ENCODE data around the gene ME1. TPM values are rescaled to one million over a fixed set of nuclear protein-coding genes. Genes with fewer than 3 reads are reported as not detected.

The ME1 gene
- total and polyA plus RNA-seq, 9 of the 15 experiments (the other 6 are each of a cell fraction or from before 2014, with no cell fraction given) = 3.2 to 10.4 (median 5.5) TPM

DNA sequence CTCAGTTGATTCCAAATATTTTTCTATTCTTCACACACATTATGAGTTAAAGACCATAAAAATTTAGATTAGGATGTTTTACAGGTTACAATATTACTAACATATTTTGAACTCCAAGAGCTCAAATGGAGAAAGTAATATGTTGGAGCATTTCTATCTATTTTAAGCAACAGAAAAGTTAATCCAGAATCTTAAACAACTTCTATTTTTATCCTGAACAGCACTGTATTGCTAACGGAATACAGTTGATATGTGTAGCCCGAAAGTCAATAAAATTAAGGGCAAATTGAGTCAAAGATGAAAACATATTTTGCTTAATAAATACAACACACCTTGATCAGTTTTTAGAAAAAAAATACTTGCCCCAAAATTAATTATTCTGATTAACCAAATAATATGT, 97.4 kb downstream of the ME1 start:
- ATAC-seq (no peak), DNase-seq (ENCODE audit: extremely low read depth in 1 of 4, low spot score in 3 of 4) (no peak), FAIRE-seq (no peak)
- POLR2A ChIA-PET = no interaction called here
- Histone ChIP-seq H3K9me3 (replicated peaks; ENCODE audit: control insufficient read depth, insufficient read depth, low read depth, low read length) (no peaks in the 10 kb centered on the region), H3K4me2 (ENCODE audit: insufficient read depth, low read length) (no peak overlapping the region), H3K4me1 (replicated peaks in 1 of 2; ENCODE audit: control insufficient read depth in 2 of 2, insufficient read depth in 2 of 2, low read length in 2 of 2) (no peaks in the 10 kb centered on the region), H3K9me1 (ENCODE audit: control insufficient read depth, insufficient read depth, low read length) (no peaks in the 10 kb centered on the region), H4K20me1 (replicated peaks; ENCODE audit: control insufficient read depth, insufficient read depth, low read length) (no peaks in the 10 kb centered on the region), H3K27me3 (ENCODE audit: control insufficient read depth in 2 of 2, insufficient read depth in 2 of 2, low read length in 2 of 2) (no peaks in the 10 kb centered on the region), H3K36me3 (ENCODE audit: control insufficient read depth, insufficient read depth, low read length) (no peaks in the 10 kb centered on the region), H2AFZ (ENCODE audit: low read depth, low read length) (no peak overlapping the region), H3K9ac (ENCODE audit: insufficient read depth in 1 of 2, low read depth in 2 of 2, low read length in 2 of 2) (no peak overlapping the region), H3K79me2 (ENCODE audit: control insufficient read depth, insufficient read depth, low read length) (no peaks in the 10 kb centered on the region), H3K27ac (ENCODE audit: extremely low read depth, low read depth, low read length) (no peak overlapping the region), H3K4me3 (no peak overlapping the region)
- WGBS (ENCODE audit: insufficient coverage, low coverage, missing lambda C conversion rate) = 62% methylated on average over 2 of the region's 2 CpGs
- intact Hi-C loops (cut with micrococcal nuclease) = no loop called here
- no peak for TF ChIP-seq POLR2H (tag; IDR thresholded peaks at IDR 0.05; ENCODE audit: low read depth)
- TF ChIP-seq GABPA (tag; conservative IDR thresholded peaks at IDR 0.05; ENCODE audit: low read depth) = no peak
- no peak for TF ChIP-seq LCOR (CRISPR knock-in tag; IDR thresholded peaks at IDR 0.05)
- no peak for TF ChIP-seq ZNF140 (CRISPR knock-in tag; IDR thresholded peaks at IDR 0.05)
- TF ChIP-seq AFF1 (IDR thresholded peaks at IDR 0.05; ENCODE audit: low read depth in 1 of 2, partially characterized antibody in 2 of 2) = no peak
- TF ChIP-seq, protein P1, sequence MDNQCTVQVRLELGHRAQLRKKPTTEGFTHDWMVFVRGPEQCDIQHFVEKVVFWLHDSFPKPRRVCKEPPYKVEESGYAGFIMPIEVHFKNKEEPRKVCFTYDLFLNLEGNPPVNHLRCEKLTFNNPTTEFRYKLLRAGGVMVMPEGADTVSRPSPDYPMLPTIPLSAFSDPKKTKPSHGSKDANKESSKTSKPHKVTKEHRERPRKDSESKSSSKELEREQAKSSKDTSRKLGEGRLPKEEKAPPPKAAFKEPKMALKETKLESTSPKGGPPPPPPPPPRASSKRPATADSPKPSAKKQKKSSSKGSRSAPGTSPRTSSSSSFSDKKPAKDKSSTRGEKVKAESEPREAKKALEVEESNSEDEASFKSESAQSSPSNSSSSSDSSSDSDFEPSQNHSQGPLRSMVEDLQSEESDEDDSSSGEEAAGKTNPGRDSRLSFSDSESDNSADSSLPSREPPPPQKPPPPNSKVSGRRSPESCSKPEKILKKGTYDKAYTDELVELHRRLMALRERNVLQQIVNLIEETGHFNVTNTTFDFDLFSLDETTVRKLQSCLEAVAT (IDR thresholded peaks at IDR 0.05) = no peak
- no peak for TF ChIP-seq GABPB1 (CRISPR knock-in tag; IDR thresholded peaks at IDR 0.05)
- in situ Hi-C loops (cut with MboI) = no loop called here
- BruUV-seq (replicated peaks) = no TSS peak
- CTCF ChIA-PET (ENCODE audit: low intra/inter-chr PET ratio) = no interaction called here

All from K562 (cell line).